ENCODE results near the gene BMAL2. TPM values are rescaled to one million over a fixed set of nuclear protein-coding genes. Genes with fewer than 3 reads are reported as not detected.

Gene BMAL2
- total RNA-seq, 1 experiment from 2014 or later: 16.2 TPM

DNA sequence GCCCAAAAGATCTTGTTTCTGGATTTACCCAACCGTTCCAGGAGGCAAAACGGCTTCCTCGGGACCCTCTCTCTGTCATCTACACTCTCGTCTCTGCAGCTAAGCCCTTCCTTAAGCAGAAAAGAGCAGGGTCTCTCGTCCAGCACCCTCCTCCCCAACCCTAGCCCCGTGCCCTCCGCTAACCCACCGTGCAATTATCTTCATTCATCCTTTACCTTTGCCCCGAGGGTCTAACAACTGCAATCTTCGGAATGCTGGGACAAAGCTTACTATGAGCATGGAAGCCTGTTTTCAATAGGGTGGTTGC, 276 bp upstream of the BMAL2 start:
- peak; percentile 14 for ATAC-seq

GRCh38 chr12:27333403-27334009, 870 bp downstream of the BMAL2 start:
- POLR2A ChIA-PET: interaction anchor here (0.8 kb wide), 1 partner anchor 105 kb away, joined by 5 read pairs; no protein-coding TSS in a partner anchor
- no peaks in the 10 kb centered on the region for H3K36me3 Mint-ChIP-seq
- DNase-seq (ENCODE audit: low spot score) (peak; percentile 39), ATAC-seq (peak; percentile 18)
- no peaks in the 10 kb centered on the region for H3K9me3 Mint-ChIP-seq
- CTCF ChIA-PET: interaction anchor here (0.8 kb wide), 1 partner anchor 302 kb away, joined by 3 read pairs; no protein-coding TSS in a partner anchor
- no peak overlapping the region for H3K27ac Mint-ChIP-seq
- peaks cover 33% of the 10 kb centered on the region for H3K27me3 Mint-ChIP-seq (ENCODE audit: low read depth)
- H3K4me1 Mint-ChIP-seq: peaks cover 19% of the 10 kb centered on the region
- H3K4me3 Mint-ChIP-seq: peak overlapping the region; percentile 91
- TF ChIP-seq KAT7 (CRISPR knock-in tag; IDR thresholded peaks at IDR 0.05; ENCODE audit: borderline replicate concordance) (no peak), GRHL2 (CRISPR knock-in tag; IDR thresholded peaks at IDR 0.05; ENCODE audit: insufficient replicate concordance, severe bottlenecking) (no peak), ARID4B (CRISPR knock-in tag; IDR thresholded peaks at IDR 0.05; ENCODE audit: borderline replicate concordance) (no peak), MYBL2 (CRISPR knock-in tag; IDR thresholded peaks at IDR 0.05) (0 out of 2 replicates have a peak, but pooled peaks have one; percentile 44), NR1H2 (CRISPR knock-in tag; IDR thresholded peaks at IDR 0.05) (no peak), OVOL2 (CRISPR knock-in tag; IDR thresholded peaks at IDR 0.05; ENCODE audit: borderline replicate concordance) (no peak), ZNF138 (CRISPR knock-in tag; conservative IDR thresholded peaks at IDR 0.05) (no peak), JAZF1 (CRISPR knock-in tag; IDR thresholded peaks at IDR 0.05) (no peak), RELA (CRISPR knock-in tag; IDR thresholded peaks at IDR 0.05; ENCODE audit: borderline replicate concordance) (no peak), NFE2L1 (CRISPR knock-in tag; IDR thresholded peaks at IDR 0.05) (no peak), ZNF423 (CRISPR knock-in tag; IDR thresholded peaks at IDR 0.05) (no peak), ATF1 (CRISPR knock-in tag; IDR thresholded peaks at IDR 0.05) (no peak)
- TF ChIP-seq, protein P1, sequence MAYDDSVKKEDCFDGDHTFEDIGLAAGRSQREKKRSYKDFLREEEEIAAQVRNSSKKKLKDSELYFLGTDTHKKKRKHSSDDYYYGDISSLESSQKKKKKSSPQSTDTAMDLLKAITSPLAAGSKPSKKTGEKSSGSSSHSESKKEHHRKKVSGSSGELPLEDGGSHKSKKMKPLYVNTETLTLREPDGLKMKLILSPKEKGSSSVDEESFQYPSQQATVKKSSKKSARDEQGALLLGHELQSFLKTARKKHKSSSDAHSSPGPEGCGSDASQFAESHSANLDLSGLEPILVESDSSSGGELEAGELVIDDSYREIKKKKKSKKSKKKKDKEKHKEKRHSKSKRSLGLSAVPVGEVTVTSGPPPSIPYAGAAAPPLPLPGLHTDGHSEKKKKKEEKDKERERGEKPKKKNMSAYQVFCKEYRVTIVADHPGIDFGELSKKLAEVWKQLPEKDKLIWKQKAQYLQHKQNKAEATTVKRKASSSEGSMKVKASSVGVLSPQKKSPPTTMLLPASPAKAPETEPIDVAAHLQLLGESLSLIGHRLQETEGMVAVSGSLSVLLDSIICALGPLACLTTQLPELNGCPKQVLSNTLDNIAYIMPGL (CRISPR knock-in tag; IDR thresholded peaks at IDR 0.05): no peak; the same call in 1 of the 2 replicates

More for the DNA sequence above, 276 bp upstream of the BMAL2 start:
- peak overlapping the region; percentile 76 for H3K4me3 Mint-ChIP-seq
- DNase-seq (ENCODE audit: low spot score): no peak
- no peak overlapping the region for H3K27ac Mint-ChIP-seq
- H3K27me3 Mint-ChIP-seq (ENCODE audit: low read depth): peaks cover 33% of the 10 kb centered on the region
- peaks cover 19% of the 10 kb centered on the region for H3K4me1 Mint-ChIP-seq
- H3K36me3 Mint-ChIP-seq: no peaks in the 10 kb centered on the region
- H3K9me3 Mint-ChIP-seq: no peaks in the 10 kb centered on the region
- ChIA-PET POLR2A (interaction anchor here (1.4 kb wide), 1 partner anchor 192 kb away, joined by 4 read pairs; the partner anchor contains the start of gene PPFIBP1), CTCF (no interaction called here)
- no peak for TF ChIP-seq SOX15 (CRISPR knock-in tag; IDR thresholded peaks at IDR 0.05)
- TF ChIP-seq, protein P2, sequence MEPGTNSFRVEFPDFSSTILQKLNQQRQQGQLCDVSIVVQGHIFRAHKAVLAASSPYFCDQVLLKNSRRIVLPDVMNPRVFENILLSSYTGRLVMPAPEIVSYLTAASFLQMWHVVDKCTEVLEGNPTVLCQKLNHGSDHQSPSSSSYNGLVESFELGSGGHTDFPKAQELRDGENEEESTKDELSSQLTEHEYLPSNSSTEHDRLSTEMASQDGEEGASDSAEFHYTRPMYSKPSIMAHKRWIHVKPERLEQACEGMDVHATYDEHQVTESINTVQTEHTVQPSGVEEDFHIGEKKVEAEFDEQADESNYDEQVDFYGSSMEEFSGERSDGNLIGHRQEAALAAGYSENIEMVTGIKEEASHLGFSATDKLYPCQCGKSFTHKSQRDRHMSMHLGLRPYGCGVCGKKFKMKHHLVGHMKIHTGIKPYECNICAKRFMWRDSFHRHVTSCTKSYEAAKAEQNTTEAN (CRISPR knock-in tag; IDR thresholded peaks at IDR 0.05): no peak
- no peak for TF ChIP-seq JAZF1 (CRISPR knock-in tag; IDR thresholded peaks at IDR 0.05)
- TF ChIP-seq ZNF281 (CRISPR knock-in tag; IDR thresholded peaks at IDR 0.05): no peak
- TF ChIP-seq ZNF317 (CRISPR knock-in tag; IDR thresholded peaks at IDR 0.05; ENCODE audit: borderline replicate concordance, low read depth): no peak
- TF ChIP-seq, protein P3, sequence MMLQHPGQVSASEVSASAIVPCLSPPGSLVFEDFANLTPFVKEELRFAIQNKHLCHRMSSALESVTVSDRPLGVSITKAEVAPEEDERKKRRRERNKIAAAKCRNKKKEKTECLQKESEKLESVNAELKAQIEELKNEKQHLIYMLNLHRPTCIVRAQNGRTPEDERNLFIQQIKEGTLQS (CRISPR knock-in tag; conservative IDR thresholded peaks at IDR 0.05): no peak
- TF ChIP-seq, protein P1 (CRISPR knock-in tag; IDR thresholded peaks at IDR 0.05): no peak

Measured in WTC11 (cell line).